Fibroblast of villous mesenchyme (primary cell): ENCODE results near the gene RHBDD2. TPM values are rescaled to one million over a fixed set of nuclear protein-coding genes. Genes with fewer than 3 reads are reported as not detected.
A peak's percentile ranks its signal among the peaks of the same experiment; 100 is the strongest.
"Not testable (repeated sequence)": the region's sequence is repeated elsewhere in the genome, so short reads cannot be mapped to it uniquely, and the experiment has no call there.

Experiments
- DNase-seq: peaks from one replicate; pipeline ENCODE4 v3.0.0-alpha.2; 2010; ENCODE audit warnings: low read depth
- H3K4me3 ChIP-seq: 2 replicates; pipeline ENCODE4 v1.5.1; 2011; ENCODE audit warnings: low read depth, mild to moderate bottlenecking, low read length
- total RNA-seq: library from RNA; depleted of rRNA; stranded (reverse); fragments of >200 nt; gene quantifications from 2 replicates; pipeline ENCODE4 v1.2.3, GENCODE V29; 2012
- TF ChIP-seq, protein P1 (sequence below): IDR thresholded peaks from 2 replicates; pipeline ENCODE4 v1.5.1; 2012; ENCODE audit warnings: low read depth, mild to moderate bottlenecking, low read length; ENCODE audit not compliant: insufficient read depth

The RHBDD2 gene
- total RNA-seq, 1 donor, result 20.7 TPM

DNA sequence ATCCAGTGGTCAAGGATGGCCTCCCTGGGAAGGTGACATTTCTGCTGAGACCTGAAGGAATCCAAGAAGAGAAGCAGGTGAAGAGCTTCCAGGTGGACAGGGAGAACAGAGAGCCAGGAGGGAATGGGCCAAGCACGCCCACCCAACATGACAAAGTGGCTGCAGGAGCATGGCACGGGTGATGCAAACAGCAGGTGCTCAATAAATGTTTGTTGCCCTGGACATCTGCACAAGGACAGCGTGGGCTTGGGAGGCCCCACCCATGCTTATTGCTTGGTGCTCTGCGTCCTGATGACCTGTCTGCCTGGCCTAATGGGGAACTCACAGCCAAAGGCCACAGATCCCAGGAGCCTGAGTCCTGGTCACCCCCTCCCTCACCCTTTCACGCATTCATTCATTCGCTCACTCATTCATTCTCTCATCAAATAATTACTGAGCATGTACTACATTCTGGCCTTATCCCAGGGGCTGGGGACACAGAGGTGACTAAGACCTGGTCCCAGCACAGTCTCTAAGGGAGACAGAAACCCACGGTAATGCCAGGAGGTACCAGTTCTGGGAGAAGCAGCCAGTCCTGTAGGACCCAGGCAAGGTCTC is 13.1 kb downstream of the RHBDD2 start:
- TF ChIP-seq, protein P1, sequence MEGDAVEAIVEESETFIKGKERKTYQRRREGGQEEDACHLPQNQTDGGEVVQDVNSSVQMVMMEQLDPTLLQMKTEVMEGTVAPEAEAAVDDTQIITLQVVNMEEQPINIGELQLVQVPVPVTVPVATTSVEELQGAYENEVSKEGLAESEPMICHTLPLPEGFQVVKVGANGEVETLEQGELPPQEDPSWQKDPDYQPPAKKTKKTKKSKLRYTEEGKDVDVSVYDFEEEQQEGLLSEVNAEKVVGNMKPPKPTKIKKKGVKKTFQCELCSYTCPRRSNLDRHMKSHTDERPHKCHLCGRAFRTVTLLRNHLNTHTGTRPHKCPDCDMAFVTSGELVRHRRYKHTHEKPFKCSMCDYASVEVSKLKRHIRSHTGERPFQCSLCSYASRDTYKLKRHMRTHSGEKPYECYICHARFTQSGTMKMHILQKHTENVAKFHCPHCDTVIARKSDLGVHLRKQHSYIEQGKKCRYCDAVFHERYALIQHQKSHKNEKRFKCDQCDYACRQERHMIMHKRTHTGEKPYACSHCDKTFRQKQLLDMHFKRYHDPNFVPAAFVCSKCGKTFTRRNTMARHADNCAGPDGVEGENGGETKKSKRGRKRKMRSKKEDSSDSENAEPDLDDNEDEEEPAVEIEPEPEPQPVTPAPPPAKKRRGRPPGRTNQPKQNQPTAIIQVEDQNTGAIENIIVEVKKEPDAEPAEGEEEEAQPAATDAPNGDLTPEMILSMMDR, result no peak
- H3K4me3 ChIP-seq, result no peak overlapping the region
- no peak for DNase-seq

DNA sequence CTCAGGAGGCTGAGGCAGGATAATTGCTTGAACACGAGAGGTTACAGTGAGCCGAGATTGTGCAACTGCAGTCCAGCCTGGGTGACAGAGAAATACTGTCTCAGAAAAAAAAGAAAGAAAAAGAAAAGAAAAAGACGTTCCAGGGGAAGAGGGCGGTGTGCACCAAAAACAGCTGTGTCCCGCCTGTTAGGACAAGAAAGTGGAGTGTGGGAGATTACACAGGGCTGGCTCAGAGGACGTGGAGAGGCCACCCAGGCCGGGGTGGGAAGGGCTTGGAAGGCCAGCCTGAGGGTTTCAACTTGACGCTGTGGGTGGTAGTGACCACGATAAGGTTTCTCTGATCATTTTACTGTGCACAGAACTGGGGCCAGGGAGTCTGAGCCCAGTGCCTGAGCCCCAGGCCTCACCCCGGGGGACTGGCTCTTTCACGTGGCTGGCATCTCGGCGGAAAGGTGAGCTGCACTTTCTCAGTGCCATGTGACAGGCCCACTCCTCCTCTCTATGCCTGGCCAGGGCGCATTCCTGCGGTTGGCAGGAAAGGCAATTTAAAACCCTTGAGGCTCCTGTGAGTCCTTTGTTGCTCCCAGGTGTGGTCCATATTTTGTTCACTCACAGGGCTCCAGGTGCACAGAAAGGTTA is 13.9 kb downstream of the RHBDD2 start:
- TF ChIP-seq, protein P1, result no peak
- peak; percentile 87 for DNase-seq
- no peak overlapping the region for H3K4me3 ChIP-seq

DNA sequence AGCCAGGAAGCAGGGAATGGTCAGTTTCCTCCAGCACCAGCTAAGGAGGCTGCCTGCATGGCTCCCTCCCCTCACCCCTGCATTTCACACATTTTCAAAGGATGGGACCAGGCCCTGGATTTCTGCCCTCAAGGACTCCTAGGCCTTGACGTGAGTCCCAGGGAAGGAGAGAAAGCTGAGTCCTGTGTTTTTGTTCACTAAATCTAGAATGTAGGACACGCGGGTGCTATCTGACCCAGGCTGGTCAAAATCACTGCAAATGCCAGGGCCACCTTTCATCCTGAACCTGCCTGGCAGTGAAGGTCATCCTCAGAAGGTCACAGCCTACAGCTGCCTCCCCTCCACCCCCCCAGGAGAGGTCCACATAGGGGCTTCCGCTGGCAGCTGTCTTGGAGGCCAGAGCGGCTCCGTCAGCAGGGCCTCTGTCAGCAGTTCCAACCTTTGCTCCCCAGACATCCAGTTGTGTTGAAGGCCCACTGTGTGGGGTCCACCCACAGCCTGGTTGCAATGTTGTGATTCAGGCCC is 18.0 kb downstream of the RHBDD2 start:
- TF ChIP-seq, protein P1, result no peak
- no peak for DNase-seq
- no peak overlapping the region for H3K4me3 ChIP-seq

DNA sequence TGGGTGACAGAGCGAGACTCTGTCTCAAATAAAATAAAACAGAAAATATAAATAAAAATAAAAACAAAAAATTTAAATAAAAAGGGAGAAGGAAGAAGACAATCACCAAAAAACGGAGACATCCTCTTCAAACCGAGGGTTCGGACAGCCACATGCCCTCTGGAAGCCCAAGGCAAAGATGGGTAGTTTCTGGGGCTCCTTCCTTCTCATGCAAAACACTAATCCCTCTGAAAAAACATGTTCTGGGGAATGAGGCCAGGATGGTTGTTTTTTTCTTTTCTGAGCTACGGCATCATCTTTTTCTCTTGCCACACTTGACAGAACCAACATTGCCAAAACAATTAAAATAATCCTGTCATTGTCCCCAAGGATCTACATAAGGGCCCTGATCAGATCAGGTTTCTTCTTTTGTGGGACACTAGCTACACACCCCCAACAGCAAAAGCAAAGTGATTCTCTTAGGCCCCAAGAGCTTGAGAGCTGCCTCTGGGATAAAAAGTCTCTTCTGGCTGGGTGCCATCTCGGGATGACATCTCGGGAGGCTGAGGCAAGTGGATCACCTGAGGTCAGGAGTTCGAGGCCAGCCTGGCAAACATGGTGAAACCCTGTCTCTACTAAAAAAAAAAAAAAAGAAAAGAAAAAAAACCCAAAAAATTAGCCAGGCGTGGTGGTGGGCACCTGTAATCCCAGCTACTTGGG is 21.9 kb downstream of the RHBDD2 start:
- DNase-seq, result no peak
- TF ChIP-seq, protein P1, result no peak
- no peak overlapping the region for H3K4me3 ChIP-seq

DNA sequence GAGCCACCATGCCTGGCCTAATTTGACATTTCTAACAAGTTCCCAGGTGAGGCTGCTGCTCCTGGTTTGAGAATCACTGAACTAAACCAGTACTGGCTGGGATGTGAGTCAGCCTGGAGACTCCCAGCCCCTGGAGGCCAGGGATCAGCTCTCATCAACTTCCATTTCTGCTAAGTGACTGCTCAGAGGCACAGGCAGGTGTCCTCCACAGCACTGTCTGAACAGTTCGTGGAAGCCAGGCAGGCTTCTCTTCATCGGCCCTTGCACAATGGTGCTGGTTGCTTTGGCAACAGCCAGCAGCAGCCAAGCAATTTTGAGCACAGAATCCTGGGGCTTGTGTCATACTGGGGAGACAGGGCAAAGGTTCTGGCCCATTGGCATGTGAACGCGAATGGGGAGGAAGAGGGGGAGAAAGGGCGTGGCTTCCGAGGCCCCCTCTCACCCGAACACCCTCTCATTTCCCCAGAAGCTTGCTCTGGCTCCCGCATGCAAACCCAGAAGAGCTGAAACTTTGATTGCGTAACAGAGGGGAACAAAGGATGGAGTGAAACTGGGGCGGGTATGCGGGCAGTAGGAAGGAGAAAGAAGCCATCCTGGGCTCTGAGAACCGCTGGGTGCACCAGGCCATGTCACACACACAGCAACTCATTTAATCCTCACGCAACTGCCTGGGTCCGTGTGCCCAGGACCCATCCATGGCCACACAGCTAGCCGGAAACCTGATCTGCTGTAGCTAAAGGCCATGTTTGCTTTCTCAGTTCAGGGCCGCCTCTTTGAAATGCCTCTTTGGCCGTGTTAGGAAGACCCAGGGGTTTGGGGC is 27.2 kb downstream of the RHBDD2 start:
- TF ChIP-seq, protein P1, result no peak
- peak; percentile 83 for DNase-seq
- no peak overlapping the region for H3K4me3 ChIP-seq

DNA sequence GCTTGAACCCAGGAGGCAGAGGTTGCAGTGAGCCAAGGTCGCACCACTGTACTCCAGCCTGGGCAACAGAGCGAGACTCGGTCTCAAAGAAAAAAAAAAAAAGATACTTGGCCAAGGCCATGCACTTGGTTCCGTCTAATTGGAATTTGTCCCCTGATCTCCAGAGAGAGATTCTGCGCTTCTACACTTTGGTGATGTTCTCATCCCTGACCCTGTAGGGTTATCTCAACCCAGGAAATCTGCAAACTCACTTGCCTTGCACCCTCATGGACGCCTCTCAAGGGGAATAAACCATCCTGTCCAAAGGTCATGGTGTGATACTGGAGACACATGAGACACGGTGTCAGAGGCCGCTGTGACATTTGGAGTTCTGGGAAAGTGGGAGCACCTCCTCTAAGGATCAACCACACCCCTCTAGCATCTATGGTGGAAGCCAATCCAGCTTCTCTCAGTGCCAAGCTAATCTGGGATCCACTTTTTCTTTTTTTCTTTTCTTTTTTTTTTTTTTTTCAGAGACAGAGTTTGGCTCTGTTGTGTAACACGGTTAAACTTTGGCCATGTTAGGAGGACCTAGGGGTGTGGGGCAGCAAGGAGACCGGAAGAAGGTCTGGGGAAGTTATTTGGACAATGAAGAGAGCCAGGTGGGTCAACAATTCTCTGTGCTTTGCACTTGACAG is 28.3 kb downstream of the RHBDD2 start:
- TF ChIP-seq, protein P1, result no peak
- H3K4me3 ChIP-seq, result no peak overlapping the region
- DNase-seq, result no peak

DNA sequence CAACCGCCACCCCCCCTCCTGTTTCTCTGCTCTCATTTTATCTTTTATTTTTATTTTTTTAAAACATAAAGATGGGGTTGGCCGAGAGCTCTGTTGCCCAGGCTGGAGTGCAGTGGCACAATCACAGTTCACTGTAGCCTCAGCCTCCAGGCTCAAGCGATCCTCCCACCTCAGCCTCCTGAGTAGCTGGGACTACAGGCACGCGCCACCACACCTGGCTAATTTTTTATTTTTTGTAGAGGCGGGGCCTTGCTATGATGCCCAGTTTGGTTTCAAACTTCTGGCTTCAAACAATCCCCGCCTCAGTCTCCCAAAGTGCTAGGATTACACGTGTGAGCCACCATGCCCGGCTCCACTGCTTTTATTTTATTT is 28.8 kb downstream of the RHBDD2 start:
- DNase-seq, result not testable (repeated sequence)

More for the DNA sequence above, 28.8 kb downstream of the RHBDD2 start:
- H3K4me3 ChIP-seq, result not testable (repeated sequence)
